HG03095 (cell line): ENCODE results near the gene C2CD4D.

Source experiments
- ATAC-seq: cut with Tn5 transposase; IDR thresholded peaks from one replicate; pipeline ENCODE4 v1.9.1; 2021; ENCODE audit warnings: moderate library complexity; ENCODE audit not compliant: unreplicated experiment

Gene C2CD4D

GRCh38 chr1:151815716-151816327 is 23.8 kb downstream of the C2CD4D start:
- no peak for ATAC-seq

GRCh38 chr1:151814971-151815545 is 24.6 kb downstream of the C2CD4D start:
- ATAC-seq: no peak

- ATAC-seq: no peak
These were observed 25.2 kb downstream of the C2CD4D start for GRCh38 chr1:151814426-151814825.

- no peak for ATAC-seq
These were observed 26.2 kb downstream of the C2CD4D start for GRCh38 chr1:151813271-151813977.

- no peak for ATAC-seq
These were observed 28.4 kb downstream of the C2CD4D start for GRCh38 chr1:151811181-151811580.

- ATAC-seq: no peak
These were observed 29.5 kb downstream of the C2CD4D start for GRCh38 chr1:151809985-151810556.

- ATAC-seq: no peak
These were observed 30.2 kb downstream of the C2CD4D start for GRCh38 chr1:151809290-151809984.

GRCh38 chr1:151807766-151808165 is 31.9 kb downstream of the C2CD4D start:
- ATAC-seq: no peak

- ATAC-seq: no peak
These were observed 32.5 kb downstream of the C2CD4D start for GRCh38 chr1:151807131-151807530.

GRCh38 chr1:151806170-151806569 is 33.5 kb downstream of the C2CD4D start:
- ATAC-seq: no peak

- ATAC-seq: no peak
These were observed 34.4 kb downstream of the C2CD4D start, which contains the start of gene LINGO4 for GRCh38 chr1:151805066-151805820. LINGO4 (minus strand) TSS chr1:151805419; CDS start chr1:151802704, 2,715 bp downstream.

- no peak for ATAC-seq
These were observed 35.7 kb downstream of the C2CD4D start for GRCh38 chr1:151803915-151804314.

GRCh38 chr1:151803164-151803563 is 36.5 kb downstream of the C2CD4D start:
- no peak for ATAC-seq

- ATAC-seq: no peak
These were observed 37.2 kb downstream of the C2CD4D start for GRCh38 chr1:151802372-151802771.

- ATAC-seq: no peak
These were observed 37.8 kb downstream of the C2CD4D start for GRCh38 chr1:151801846-151802245.

GRCh38 chr1:151801310-151801820 is 38.3 kb downstream of the C2CD4D start:
- no peak for ATAC-seq

- no peak for ATAC-seq
These were observed 38.8 kb downstream of the C2CD4D start for GRCh38 chr1:151800830-151801229.

GRCh38 chr1:151799179-151800022 is 40.2 kb downstream of the C2CD4D start:
- ATAC-seq: no peak

GRCh38 chr1:151798571-151798970 is 41.0 kb downstream of the C2CD4D start:
- no peak for ATAC-seq
